Colonic mucosa (tissue), 4 donors: ENCODE measurements around the gene GPRASP2. TPM values are rescaled to one million over a fixed set of nuclear protein-coding genes. Genes with fewer than 3 reads are reported as not detected.

Experiments used
- DNase-seq: peaks from one replicate; pipeline ENCODE4 v3.0.0-alpha.2; 2020
- H3K27ac ChIP-seq: fragments of 200-600 bp; one replicate; pipeline ENCODE4 v1.8.0; 2021
- H3K27me3 ChIP-seq: fragments of 200-600 bp; one replicate; pipeline ENCODE4 v1.8.0; 2021
- H3K36me3 ChIP-seq: fragments of 200-600 bp; one replicate; pipeline ENCODE4 v1.8.0; 2021
- H3K4me1 ChIP-seq: fragments of 200-600 bp; one replicate; pipeline ENCODE4 v1.8.0; 2021; ENCODE audit warnings: mild to moderate bottlenecking
- H3K4me3 ChIP-seq: fragments of 200-600 bp; one replicate; pipeline ENCODE4 v1.8.0; 2021
- H3K9ac ChIP-seq, 2 donors: one replicate each; pipeline ENCODE4 v1.7.0; 2013; ENCODE audit warnings: control low read depth in 2 of 2, low read depth in 2 of 2, low read length in 2 of 2
- H3K9me3 ChIP-seq: fragments of 200-600 bp; one replicate; pipeline ENCODE4 v1.8.0; 2021
- CTCF ChIP-seq: fragments of 200-600 bp; IDR thresholded peaks from one replicate; pipeline ENCODE4 v1.8.0; 2022; ENCODE audit warnings: antibody characterized with exemption, mild to moderate bottlenecking
- intact Hi-C: fragments of 100-400 bp; cut with DNase I; formaldehyde crosslinking; loops from one replicate; pipeline ENCODE4 v1.14.1; 2022
- total RNA-seq, 2 donors: library from RNA; stranded (reverse); fragmentation: NEBNext Ultra II Directional in 1 of 2; extraction: Animal tissue kit (Norgen Biotek cat#: 25700) in 1 of 2; gene quantifications; one replicate each; pipeline ENCODE4 v1.2.1, GENCODE V29; 2021
- donor health status: healthy.
- donor health status: DM: no; HTN: no; CAD: no.
- donor health status: DM: no; HTN: no; CAD: no.

Gene GPRASP2
- total RNA-seq, 2 donors from 2014 or later, result 2.2 to 4.6 TPM

GRCh38 chrX:102745857-102746584 lies 33.8 kb downstream of the GPRASP2 start:
- Histone ChIP-seq H3K36me3 (no peaks in the 10 kb centered on the region), H3K9me3 (no peaks in the 10 kb centered on the region), H3K27ac (no peak overlapping the region), H3K27me3 (no peaks in the 10 kb centered on the region), H3K9ac (peak overlapping the region in 1 of 2 donors; percentile 58), H3K4me3 (peak overlapping the region; percentile 51), H3K4me1 (no peaks in the 10 kb centered on the region)
- TF ChIP-seq CTCF, result no peak
- DNase-seq, result peak; percentile 33
- intact Hi-C loops, result no loop called here

- no peak for TF ChIP-seq CTCF
- DNase-seq, result no peak
- intact Hi-C loops, result no loop called here
Measured at GRCh38 chrX:102765217-102765616, 53.0 kb downstream of the GPRASP2 start.

GRCh38 chrX:102765809-102766208 lies 53.6 kb downstream of the GPRASP2 start:
- Histone ChIP-seq H3K27me3 (no peaks in the 10 kb centered on the region), H3K4me3 (no peak overlapping the region), H3K4me1 (no peaks in the 10 kb centered on the region), H3K9me3 (no peaks in the 10 kb centered on the region), H3K9ac (no peak overlapping the region), H3K36me3 (no peaks in the 10 kb centered on the region), H3K27ac (no peak overlapping the region)
- DNase-seq, result no peak
- TF ChIP-seq CTCF, result no peak
- intact Hi-C loops, result no loop called here

More at GRCh38 chrX:102765217-102765616, 53.0 kb downstream of the GPRASP2 start:
- H3K4me1 ChIP-seq, result no peaks in the 10 kb centered on the region
- no peaks in the 10 kb centered on the region for H3K27me3 ChIP-seq
- no peak overlapping the region for H3K9ac ChIP-seq
- H3K9me3 ChIP-seq, result no peaks in the 10 kb centered on the region
- H3K27ac ChIP-seq, result no peak overlapping the region
- no peak overlapping the region for H3K4me3 ChIP-seq
- H3K36me3 ChIP-seq, result no peaks in the 10 kb centered on the region

- TF ChIP-seq CTCF, result no peak
- Histone ChIP-seq H3K27ac (no peak overlapping the region), H3K9me3 (no peaks in the 10 kb centered on the region), H3K36me3 (no peaks in the 10 kb centered on the region), H3K9ac (no peak overlapping the region), H3K4me1 (no peaks in the 10 kb centered on the region), H3K27me3 (no peaks in the 10 kb centered on the region), H3K4me3 (no peak overlapping the region)
- no peak for DNase-seq
- intact Hi-C loops, result no loop called here
Measured at GRCh38 chrX:102767287-102767686, 55.0 kb downstream of the GPRASP2 start.

Other genes starting within 250 kb of the GPRASP2 start
- gene TCP11X2, start 240.6 kb upstream of the GPRASP2 start, total RNA-seq, result not detected
- gene TMSB15A, start 195.7 kb upstream of the GPRASP2 start, total RNA-seq, result under 1 TPM in 1 of 2 donors, not detected in 1; 0.88 TPM
- 10 to 100 TPM; 10.5 to 15.3 TPM for gene ARMCX5, start 112.9 kb upstream of the GPRASP2 start, total RNA-seq
- gene GPRASP1, start 61.0 kb upstream of the GPRASP2 start, total RNA-seq, result 1 to 10 TPM; 2.5 to 3.7 TPM
- gene GPRASP3, start 8.3 kb downstream of the GPRASP2 start, total RNA-seq, result 1 to 10 TPM; 3.7 to 4.0 TPM
- under 1 TPM in 1 of 2 donors, not detected in 1; 0.74 TPM for gene RAB40AL, start 224.8 kb downstream of the GPRASP2 start, total RNA-seq